T47D (cell line): ENCODE results near the gene MIB1.
"Not testable (repeated sequence)": the region's sequence is repeated elsewhere in the genome, so short reads cannot be mapped to it uniquely, and the experiment has no call there.

Experiments used
- DNase-seq, 2 experiments: peaks; one replicate each; pipeline versions ENCODE4 v3.0.0 to v3.0.0-alpha.2; 2011 to 2012; ENCODE audit warnings: low read depth in 1 of 2, low spot score in 1 of 2
- JUND ChIP-seq: IDR thresholded peaks from 2 replicates; pipeline ENCODE4 v1.6.1; 2012; ENCODE audit warnings: low read depth
- in situ Hi-C: cut with HindIII; loops from 2 replicates; pipeline ENCODE4 v1.10.0; 2016; ENCODE audit warnings: low sequenced_read_pairs, low pct_unique_long_range_greater_than_20kb

MIB1 gene

GRCh38 chr18:21740538-21741311, at the start of gene MIB1:
MIB1 (plus strand) TSS chr18:21740792; CDS start chr18:21741584, 792 bp downstream.
- TF ChIP-seq JUND = no peak
- DNase-seq = peak; percentile 64 to 96
- in situ Hi-C loops = no loop called here

- in situ Hi-C loops = no loop called here
- no peak for TF ChIP-seq JUND
- no peak for DNase-seq
Observed at GRCh38 chr18:21693322-21693721, 47.3 kb upstream of the MIB1 start.

GRCh38 chr18:21700528-21701075, 40.0 kb upstream of the MIB1 start:
- no peak for DNase-seq
- TF ChIP-seq JUND = no peak
- in situ Hi-C loops = no loop called here

- no peak for DNase-seq
- TF ChIP-seq JUND = no peak
- in situ Hi-C loops = no loop called here
Observed at GRCh38 chr18:21701621-21702020, 39.0 kb upstream of the MIB1 start.

- TF ChIP-seq JUND = no peak
- in situ Hi-C loops = no loop called here
- DNase-seq = no peak
Observed at GRCh38 chr18:21702602-21703001, 38.0 kb upstream of the MIB1 start.

GRCh38 chr18:21703241-21703820, 37.3 kb upstream of the MIB1 start:
- TF ChIP-seq JUND = no peak
- DNase-seq = no peak
- in situ Hi-C loops = no loop called here

GRCh38 chr18:21704603-21705364, 35.8 kb upstream of the MIB1 start, which contains the start of gene ABHD3:
ABHD3 (minus strand) TSS chr18:21704774; CDS start chr18:21704665, 109 bp downstream.
- peak; percentile 80 to 92 for DNase-seq
- no peak for TF ChIP-seq JUND
- in situ Hi-C loops = no loop called here

- in situ Hi-C loops = no loop called here
- no peak for TF ChIP-seq JUND
Observed at GRCh38 chr18:21706386-21706865, 34.2 kb upstream of the MIB1 start.

GRCh38 chr18:21707130-21707529, 33.5 kb upstream of the MIB1 start:
- in situ Hi-C loops, DNase-seq: not testable (repeated sequence)

More at GRCh38 chr18:21706386-21706865, 34.2 kb upstream of the MIB1 start:
- no peak for DNase-seq

- no peak for TF ChIP-seq JUND
- DNase-seq = no peak
- in situ Hi-C loops = no loop called here
Observed at GRCh38 chr18:21714474-21714873, 26.1 kb upstream of the MIB1 start.

GRCh38 chr18:21722687-21723086, 17.9 kb upstream of the MIB1 start:
- in situ Hi-C loops = no loop called here
- peak in 1 of 2 experiments; percentile 46 for DNase-seq
- no peak for TF ChIP-seq JUND

GRCh38 chr18:21725201-21725600, 15.4 kb upstream of the MIB1 start:
- no peak for TF ChIP-seq JUND
- no peak for DNase-seq
- in situ Hi-C loops = no loop called here
